Measurements from ENCODE around the gene CYP1A2. TPM values are rescaled to one million over a fixed set of nuclear protein-coding genes. Genes with fewer than 3 reads are reported as not detected.

The CYP1A2 gene
- total RNA-seq, 1 donor from 2014 or later = not detected

DNA sequence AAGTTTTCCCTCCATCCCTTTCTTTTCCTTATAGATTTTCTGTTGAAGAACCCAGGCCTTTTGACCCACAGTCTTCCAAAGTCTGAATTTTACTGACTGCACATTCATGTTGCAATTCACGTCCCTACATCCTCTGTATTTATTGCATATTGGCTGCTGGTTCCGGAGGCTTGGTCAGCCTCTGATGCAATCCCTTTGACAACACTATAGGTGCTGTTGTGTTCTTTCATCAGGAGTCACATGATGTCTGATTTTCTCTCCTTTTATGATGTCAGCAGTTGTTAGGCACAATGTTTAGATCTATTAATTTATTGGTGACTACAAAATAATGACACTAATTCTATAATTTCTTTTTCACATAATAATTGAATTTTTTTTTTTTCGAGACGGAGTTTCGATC lies 32.0 kb upstream of the CYP1A2 start:
- TF ChIP-seq, protein P1, sequence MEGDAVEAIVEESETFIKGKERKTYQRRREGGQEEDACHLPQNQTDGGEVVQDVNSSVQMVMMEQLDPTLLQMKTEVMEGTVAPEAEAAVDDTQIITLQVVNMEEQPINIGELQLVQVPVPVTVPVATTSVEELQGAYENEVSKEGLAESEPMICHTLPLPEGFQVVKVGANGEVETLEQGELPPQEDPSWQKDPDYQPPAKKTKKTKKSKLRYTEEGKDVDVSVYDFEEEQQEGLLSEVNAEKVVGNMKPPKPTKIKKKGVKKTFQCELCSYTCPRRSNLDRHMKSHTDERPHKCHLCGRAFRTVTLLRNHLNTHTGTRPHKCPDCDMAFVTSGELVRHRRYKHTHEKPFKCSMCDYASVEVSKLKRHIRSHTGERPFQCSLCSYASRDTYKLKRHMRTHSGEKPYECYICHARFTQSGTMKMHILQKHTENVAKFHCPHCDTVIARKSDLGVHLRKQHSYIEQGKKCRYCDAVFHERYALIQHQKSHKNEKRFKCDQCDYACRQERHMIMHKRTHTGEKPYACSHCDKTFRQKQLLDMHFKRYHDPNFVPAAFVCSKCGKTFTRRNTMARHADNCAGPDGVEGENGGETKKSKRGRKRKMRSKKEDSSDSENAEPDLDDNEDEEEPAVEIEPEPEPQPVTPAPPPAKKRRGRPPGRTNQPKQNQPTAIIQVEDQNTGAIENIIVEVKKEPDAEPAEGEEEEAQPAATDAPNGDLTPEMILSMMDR (IDR thresholded peaks at IDR 0.05; ENCODE audit: insufficient read depth, low read length, severe bottlenecking) = no peak
- Histone ChIP-seq H3K4me3 (ENCODE audit: low read depth, low read length) (no peak overlapping the region), H3K27me3 (ENCODE audit: control insufficient read depth, insufficient read depth, low read length) (no peaks in the 10 kb centered on the region), H3K36me3 (ENCODE audit: control insufficient read depth, insufficient read depth, low read length) (no peaks in the 10 kb centered on the region)
- FAIRE-seq = no peak
- DNase-seq (ENCODE audit: low read depth) = no peak

DNA sequence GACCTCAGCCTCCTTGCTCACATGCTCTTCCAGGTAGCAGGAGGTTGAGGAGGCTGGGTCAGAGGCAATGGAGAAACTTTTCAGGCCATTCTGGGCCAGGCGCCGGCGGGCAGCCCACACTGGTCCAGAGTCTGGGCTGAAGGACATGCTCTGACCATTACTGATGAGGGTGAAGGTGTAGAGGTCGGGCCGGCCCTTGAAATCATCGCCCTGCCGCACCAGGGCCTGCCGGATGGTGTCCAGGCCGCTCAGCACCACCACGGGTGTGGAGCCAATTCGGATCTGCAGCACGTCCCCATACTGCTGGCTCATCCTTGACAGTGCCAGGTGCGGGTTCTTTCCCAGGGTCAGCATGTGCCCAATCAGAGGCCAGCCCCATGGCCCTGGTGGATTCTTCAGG lies 26.1 kb upstream of the CYP1A2 start:
- no peak for DNase-seq (ENCODE audit: low read depth)
- Histone ChIP-seq H3K4me3 (ENCODE audit: low read depth, low read length) (no peak overlapping the region), H3K27me3 (ENCODE audit: control insufficient read depth, insufficient read depth, low read length) (peaks cover 4% of the 10 kb centered on the region), H3K36me3 (ENCODE audit: control insufficient read depth, insufficient read depth, low read length) (no peaks in the 10 kb centered on the region)
- no peak for FAIRE-seq
- TF ChIP-seq, protein P1 (IDR thresholded peaks at IDR 0.05; ENCODE audit: insufficient read depth, low read length, severe bottlenecking) = no peak

- TF ChIP-seq, protein P1 (IDR thresholded peaks at IDR 0.05; ENCODE audit: insufficient read depth, low read length, severe bottlenecking) = no peak
- H3K36me3 ChIP-seq (ENCODE audit: control insufficient read depth, insufficient read depth, low read length) = no peaks in the 10 kb centered on the region
- H3K4me3 ChIP-seq (ENCODE audit: low read depth, low read length) = no peak overlapping the region
- H3K27me3 ChIP-seq (ENCODE audit: control insufficient read depth, insufficient read depth, low read length) = peaks cover 6% of the 10 kb centered on the region
- no peak for FAIRE-seq
- DNase-seq (ENCODE audit: low read depth) = no peak
Observed at GRCh38 chr15:74723187-74723586, 25.5 kb upstream of the CYP1A2 start.

- Histone ChIP-seq H3K36me3 (ENCODE audit: control insufficient read depth, insufficient read depth, low read length) (no peaks in the 10 kb centered on the region), H3K4me3 (ENCODE audit: low read depth, low read length) (no peak overlapping the region), H3K27me3 (ENCODE audit: control insufficient read depth, insufficient read depth, low read length) (peaks cover 6% of the 10 kb centered on the region)
- TF ChIP-seq, protein P1 (IDR thresholded peaks at IDR 0.05; ENCODE audit: insufficient read depth, low read length, severe bottlenecking) = no peak
- DNase-seq (ENCODE audit: low read depth) (peak; percentile 55), FAIRE-seq (peak; percentile 23)
Observed at GRCh38 chr15:74723754-74724334, 24.8 kb upstream of the CYP1A2 start.

DNA sequence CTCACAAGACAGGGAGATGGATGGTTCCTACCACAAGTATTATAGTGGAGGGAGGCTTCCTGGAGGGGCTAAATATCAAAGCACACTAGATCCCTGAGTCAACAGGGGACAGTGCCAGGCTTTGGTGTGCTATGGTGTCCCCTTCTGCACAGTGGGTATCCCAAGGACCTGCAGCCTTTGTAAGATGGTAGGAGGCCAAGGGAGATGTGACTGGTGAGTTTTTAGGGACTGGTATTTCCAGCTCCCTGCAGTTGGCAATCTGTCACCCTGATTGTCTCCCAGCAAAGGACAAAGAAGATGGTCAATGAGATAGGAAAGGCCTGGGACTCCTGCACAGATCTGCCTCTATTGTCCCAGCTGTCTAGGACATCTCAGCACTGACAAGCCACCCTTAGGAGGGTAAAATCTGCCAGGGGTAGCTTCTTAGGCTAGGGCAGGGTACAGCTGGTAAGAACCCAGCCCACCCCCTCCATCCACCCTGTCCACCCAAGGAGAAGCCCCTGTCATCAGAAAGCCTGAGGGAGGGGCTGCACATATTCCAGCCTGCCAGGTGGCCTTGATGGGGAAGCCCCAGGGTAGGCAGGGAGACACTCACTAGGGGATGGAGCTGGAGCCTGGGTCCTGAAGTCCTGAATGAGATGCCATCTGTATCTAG lies 23.9 kb upstream of the CYP1A2 start:
- no peak overlapping the region for H3K4me3 ChIP-seq (ENCODE audit: low read depth, low read length)
- no peaks in the 10 kb centered on the region for H3K36me3 ChIP-seq (ENCODE audit: control insufficient read depth, insufficient read depth, low read length)
- DNase-seq (ENCODE audit: low read depth) = no peak
- H3K27me3 ChIP-seq (ENCODE audit: control insufficient read depth, insufficient read depth, low read length) = peaks cover 6% of the 10 kb centered on the region
- TF ChIP-seq, protein P1 (IDR thresholded peaks at IDR 0.05; ENCODE audit: insufficient read depth, low read length, severe bottlenecking) = no peak
- no peak for FAIRE-seq
